AG09309 (cell line): ENCODE results near the gene GNAQ.
"Not testable (repeated sequence)": the region's sequence is repeated elsewhere in the genome, so short reads cannot be mapped to it uniquely, and the experiment has no call there.

Source experiments
- DNase-seq: peaks from one replicate; pipeline ENCODE4 v3.0.0-alpha.2; 2010; ENCODE audit warnings: low read depth
- H3K4me3 ChIP-seq: 2 replicates; pipeline ENCODE4 v1.5.1; 2011; ENCODE audit warnings: mild to moderate bottlenecking, low read depth, low read length, moderate library complexity; ENCODE audit not compliant: control insufficient read depth
- CTCF ChIP-seq: IDR thresholded peaks from 2 replicates; pipeline ENCODE4 v1.5.1; 2011; ENCODE audit warnings: mild to moderate bottlenecking, low read depth, low read length, inconsistent platforms; ENCODE audit not compliant: insufficient read depth, control insufficient read depth; ENCODE audit errors: missing control alignments

GNAQ gene

GRCh38 chr9:77883846-77884771 is 147.5 kb downstream of the GNAQ start:
- no peak for DNase-seq
- no peak for TF ChIP-seq CTCF
- H3K4me3 ChIP-seq, result no peak overlapping the region

GRCh38 chr9:77883133-77883532 is 148.5 kb downstream of the GNAQ start:
- no peak for DNase-seq
- no peak overlapping the region for H3K4me3 ChIP-seq
- no peak for TF ChIP-seq CTCF

- H3K4me3 ChIP-seq, result no peak overlapping the region
- DNase-seq, result no peak
- TF ChIP-seq CTCF, result no peak
These were observed 149.3 kb downstream of the GNAQ start for GRCh38 chr9:77882294-77882693.

- not testable (repeated sequence) for H3K4me3 ChIP-seq, DNase-seq
These were observed 150.0 kb downstream of the GNAQ start for GRCh38 chr9:77881634-77882033.

- H3K4me3 ChIP-seq, result no peak overlapping the region
- no peak for TF ChIP-seq CTCF
- DNase-seq, result no peak
These were observed 150.5 kb downstream of the GNAQ start for GRCh38 chr9:77881111-77881510.

- no peak for DNase-seq
- TF ChIP-seq CTCF, result no peak
- no peak overlapping the region for H3K4me3 ChIP-seq
These were observed 152.1 kb downstream of the GNAQ start for GRCh38 chr9:77879437-77879943.

- not testable (repeated sequence) for H3K4me3 ChIP-seq, DNase-seq
These were observed 152.8 kb downstream of the GNAQ start for GRCh38 chr9:77878793-77879192.
